Stomach (tissue), 4 donors: ENCODE data around the gene SAPCD1.
"Not testable (repeated sequence)": the region's sequence is repeated elsewhere in the genome, so short reads cannot be mapped to it uniquely, and the experiment has no call there.

ENCODE experiments used
- POLR2A ChIP-seq, 4 donors: fragments of 450-650 bp; IDR thresholded peaks; one replicate each; pipeline ENCODE4 v1.6.1; 2016; ENCODE audit warnings: antibody characterized with exemption in 4 of 4, control low read depth in 2 of 4, mild to moderate bottlenecking in 1 of 4, moderate library complexity in 1 of 4
- POLR2AphosphoS5 ChIP-seq, 3 donors: sonication (generic); formaldehyde crosslinking; IDR thresholded peaks; one replicate each; pipeline ENCODE4 v1.6.1; 2016; ENCODE audit warnings: antibody characterized with exemption in 3 of 3
- TF ChIP-seq, protein P1 (sequence below), 7 experiments: fragments of 450-650 bp in 4 of 7; fragments of 200-600 bp in 3 of 7; sonication (generic) in 3 of 7; IDR thresholded peaks; one replicate each; pipeline ENCODE4 v1.5.1; 2016 to 2019; ENCODE audit warnings: antibody characterized with exemption in 7 of 7, control low read depth in 2 of 7, mild to moderate bottlenecking in 1 of 7

GRCh38 chr6:31801031-31801927, 38.8 kb downstream of the SAPCD1 start:
- TF ChIP-seq, protein P1, sequence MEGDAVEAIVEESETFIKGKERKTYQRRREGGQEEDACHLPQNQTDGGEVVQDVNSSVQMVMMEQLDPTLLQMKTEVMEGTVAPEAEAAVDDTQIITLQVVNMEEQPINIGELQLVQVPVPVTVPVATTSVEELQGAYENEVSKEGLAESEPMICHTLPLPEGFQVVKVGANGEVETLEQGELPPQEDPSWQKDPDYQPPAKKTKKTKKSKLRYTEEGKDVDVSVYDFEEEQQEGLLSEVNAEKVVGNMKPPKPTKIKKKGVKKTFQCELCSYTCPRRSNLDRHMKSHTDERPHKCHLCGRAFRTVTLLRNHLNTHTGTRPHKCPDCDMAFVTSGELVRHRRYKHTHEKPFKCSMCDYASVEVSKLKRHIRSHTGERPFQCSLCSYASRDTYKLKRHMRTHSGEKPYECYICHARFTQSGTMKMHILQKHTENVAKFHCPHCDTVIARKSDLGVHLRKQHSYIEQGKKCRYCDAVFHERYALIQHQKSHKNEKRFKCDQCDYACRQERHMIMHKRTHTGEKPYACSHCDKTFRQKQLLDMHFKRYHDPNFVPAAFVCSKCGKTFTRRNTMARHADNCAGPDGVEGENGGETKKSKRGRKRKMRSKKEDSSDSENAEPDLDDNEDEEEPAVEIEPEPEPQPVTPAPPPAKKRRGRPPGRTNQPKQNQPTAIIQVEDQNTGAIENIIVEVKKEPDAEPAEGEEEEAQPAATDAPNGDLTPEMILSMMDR (IDR thresholded peaks at IDR 0.05), result not testable (repeated sequence)
- not testable (repeated sequence) for TF ChIP-seq POLR2A, POLR2AphosphoS5 (IDR thresholded peaks at IDR 0.05)
